HepG2 (cell line): ENCODE results near the gene PBX4. TPM values are rescaled to one million over a fixed set of nuclear protein-coding genes. Genes with fewer than 3 reads are reported as not detected.

Experiments
- ATAC-seq: fragments of 200-7000 bp; cut with Tn5 transposase; 3 replicates; pipeline ENCODE4 v1.9.1; 2020; ENCODE audit warnings: mild to moderate bottlenecking, moderate library complexity
- BruUV-seq: library from RNA; stranded (reverse); fragments of 400-500 nt; replicated peaks from 2 replicates; lab custom pipeline; 2021; lab: Mats Ljungman, UMichigan
- CTCF ChIA-PET: fragments of 300-600 bp; formaldehyde crosslinking; extraction: SDS; loops from one replicate; lab custom pipeline; 2021; ENCODE audit warnings: low total read pairs, inconsistent platforms, low intra/inter-chr PET ratio; lab: Yijun Ruan, JAX
- POLR2A ChIA-PET: fragments of 350-600 bp; sonication (Branson Sonifier 250); formaldehyde crosslinking; loops from one replicate; lab custom pipeline; 2020; ENCODE audit warnings: antibody characterized with exemption, inconsistent platforms; lab: Yijun Ruan, JAX
- DNase-seq: peaks from one replicate; pipeline ENCODE4 v3.0.0-alpha.2; 2015; ENCODE audit warnings: low spot score
- FAIRE-seq: peaks from 3 replicates; lab custom pipeline; 2011; peaks lifted over from hg19 to GRCh38; lab: Jason Lieb, UNC
- H2AFZ ChIP-seq: one replicate; pipeline ENCODE4 v1.6.1; 2011; ENCODE audit warnings: low read length, inconsistent platforms
- H3K27ac ChIP-seq: fragments of 300-600 bp; 3 replicates; pipeline ENCODE4 v1.8.0; 2011; ENCODE audit warnings: mixed run types, mild to moderate bottlenecking, mixed read lengths, low read length, inconsistent platforms; ENCODE audit not compliant: insufficient read depth; ENCODE audit errors: extremely low read length
- H3K27me3 ChIP-seq, 2 experiments: fragments of 200-600 bp in 1 of 2; 2 replicates in 1 of 2; 3 replicates in 1 of 2; pipeline versions ENCODE4 v1.6.0 to v1.8.0; 2011; ENCODE audit warnings: low read length in 2 of 2, mild to moderate bottlenecking in 2 of 2, moderate library complexity in 2 of 2, inconsistent platforms in 1 of 2; ENCODE audit not compliant: insufficient read depth in 2 of 2, control insufficient read depth in 1 of 2
- H3K36me3 ChIP-seq, 2 experiments: fragments of 200-600 bp in 1 of 2; replicated peaks in 1 of 2; 2 replicates in 1 of 2; 3 replicates in 1 of 2; pipeline versions ENCODE4 v1.5.1 to v1.8.0; 2011; ENCODE audit warnings: low read length in 2 of 2, inconsistent platforms in 1 of 2; ENCODE audit not compliant: insufficient read depth in 2 of 2, control insufficient read depth in 1 of 2
- H3K4me1 ChIP-seq: 2 replicates; pipeline ENCODE4 v1.5.1; 2012; ENCODE audit warnings: low read length, inconsistent platforms; ENCODE audit not compliant: insufficient read depth
- H3K4me2 ChIP-seq: 2 replicates; pipeline ENCODE4 v1.6.0; 2011; ENCODE audit warnings: low read depth, low read length, inconsistent platforms
- H3K4me3 ChIP-seq, 3 experiments: fragments of 200-600 bp in 1 of 3; sonication (generic), shearing (Covaris generic) in 1 of 3; replicated peaks in 1 of 3; 2 replicates each; pipeline ENCODE4 v1.5.1; 2011 to 2016; ENCODE audit warnings: low read length in 3 of 3, inconsistent platforms in 2 of 3, low read depth in 2 of 3, mild to moderate bottlenecking in 2 of 3, control low read depth in 1 of 3, mixed read lengths in 1 of 3; ENCODE audit not compliant: insufficient read depth in 1 of 3
- H3K79me2 ChIP-seq: one replicate; pipeline ENCODE4 v1.6.1; 2011; ENCODE audit warnings: low read length, inconsistent platforms; ENCODE audit not compliant: insufficient read depth
- H3K9ac ChIP-seq: 2 replicates; pipeline ENCODE4 v1.6.0; 2011; ENCODE audit warnings: mild to moderate bottlenecking, low read depth, low read length, inconsistent platforms; ENCODE audit not compliant: insufficient read depth
- H3K9me3 ChIP-seq: 2 replicates; pipeline ENCODE4 v1.5.1; 2012; ENCODE audit warnings: mild to moderate bottlenecking, low read length
- H4K20me1 ChIP-seq: 2 replicates; pipeline ENCODE4 v1.6.0; 2011; ENCODE audit warnings: inconsistent platforms, mild to moderate bottlenecking, low read length, moderate library complexity; ENCODE audit not compliant: insufficient read depth
- AGO2 ChIP-seq: fragments of 200-400 bp; formaldehyde crosslinking; optimal IDR thresholded peaks from 2 replicates; pipeline ENCODE3; 2017; ENCODE audit warnings: mild to moderate bottlenecking, low read depth, low read length, moderate library complexity
- KAT8 ChIP-seq: IDR thresholded peaks from 2 replicates; pipeline ENCODE4 v1.6.1; 2016; ENCODE audit warnings: missing genetic modification reagents, missing compliant biosample characterization
- KDM3A ChIP-seq: IDR thresholded peaks from 2 replicates; pipeline ENCODE4 v1.6.1; 2018; ENCODE audit warnings: low read depth, missing compliant biosample characterization
- NR3C1 ChIP-seq: sonication (generic); formaldehyde crosslinking; IDR thresholded peaks from 2 replicates; pipeline ENCODE4 v1.4.0; 2020; ENCODE audit warnings: missing genetic modification reagents
- SUZ12 ChIP-seq: fragments of 150-350 bp; IDR thresholded peaks from 2 replicates; pipeline ENCODE4 v1.6.1; 2014; ENCODE audit warnings: low read depth, low read length
- TEAD3 ChIP-seq: optimal IDR thresholded peaks from 2 replicates; pipeline ENCODE3; 2016; ENCODE audit warnings: borderline replicate concordance
- TOPORS ChIP-seq: sonication (generic); formaldehyde crosslinking; IDR thresholded peaks from 2 replicates; pipeline ENCODE4 v1.8.0; 2023; ENCODE audit warnings: mild to moderate bottlenecking, missing genetic modification reagents
- ZFP41 ChIP-seq: sonication (generic); formaldehyde crosslinking; IDR thresholded peaks from 2 replicates; pipeline ENCODE4 v1.4.0; 2020; ENCODE audit warnings: mild to moderate bottlenecking, missing genetic modification reagents, borderline replicate concordance
- ZNF121 ChIP-seq: sonication (generic); formaldehyde crosslinking; IDR thresholded peaks from 2 replicates; pipeline ENCODE4 v1.5.0; 2020; ENCODE audit warnings: mild to moderate bottlenecking, missing genetic modification reagents
- ZNF670 ChIP-seq: sonication (generic); formaldehyde crosslinking; IDR thresholded peaks from 2 replicates; pipeline ENCODE4 v1.8.0; 2022; ENCODE audit warnings: mild to moderate bottlenecking, missing genetic modification reagents, borderline replicate concordance
- ZNF674 ChIP-seq: sonication (generic); formaldehyde crosslinking; IDR thresholded peaks from 2 replicates; pipeline ENCODE4 v1.5.0; 2020; ENCODE audit warnings: low read depth, mild to moderate bottlenecking, missing genetic modification reagents
- ZNF7 ChIP-seq: IDR thresholded peaks from 2 replicates; pipeline ENCODE4 v1.6.1; 2016; ENCODE audit warnings: missing biosample characterization, missing genetic modification reagents
- ZNF883 ChIP-seq: sonication (generic); formaldehyde crosslinking; IDR thresholded peaks from 2 replicates; pipeline ENCODE4 v1.5.1; 2020; ENCODE audit warnings: mild to moderate bottlenecking, missing genetic modification reagents; ENCODE audit errors: not compliant biosample characterization
- WGBS: methylation state at CpG from one replicate; pipeline ENCODE4 v1.1.6; 2017; ENCODE audit warnings: low lambda C conversion rate; 5-methylcytosine and 5-hydroxymethylcytosine counted together
- in situ Hi-C: cut with HindIII; loops from 2 replicates; pipeline ENCODE4 v1.10.0; 2017; ENCODE audit warnings: low pct_unique_long_range_greater_than_20kb; ENCODE audit not compliant: extremely low pct_ligation_motif_present
- intact Hi-C: fragments of 100-400 bp; cut with micrococcal nuclease; formaldehyde crosslinking; loops from one replicate; pipeline ENCODE4 v1.10.0; 2022; ENCODE audit not compliant: unreplicated experiment
- polyA plus RNA-seq, 8 experiments: library from polyadenylated mRNA; depleted of rRNA in 3 of 8; stranded (reverse) in 7 of 8; unstranded in 1 of 8; fragments of >200 nt; fragmentation: Illumina TruSeq in 4 of 8; extraction: Trizol in 4 of 8; gene quantifications; 2 replicates each; pipeline versions ENCODE4 v1.2.1 to v1.2.3, GENCODE V29; 2011 to 2016; ENCODE audit warnings: low read depth in 4 of 8, missing spikeins in 1 of 8, mixed read lengths in 1 of 8; ENCODE audit not compliant: insufficient read depth in 1 of 8
- total RNA-seq, 5 experiments: library from RNA; depleted of rRNA; stranded (reverse); fragments of >200 nt; fragmentation: Illumina TruSeq; extraction: Trizol; gene quantifications; 2 replicates each; pipeline ENCODE4 v1.2.3, GENCODE V29; 2016; ENCODE audit warnings: low read depth in 1 of 5

PBX4 gene
- total and polyA plus RNA-seq, 2 of the 13 experiments (the other 11 are each of a cell fraction or from before 2014, with no cell fraction given): not detected

- no peak overlapping the region for H2AFZ ChIP-seq
- H3K4me1 ChIP-seq: peaks cover under 1% of the 10 kb centered on the region; the same call in 1 of the 2 replicates
- BruUV-seq: no TSS peak
- CTCF ChIA-PET: no interaction called here
- TF ChIP-seq AGO2 (peak; percentile 22), KAT8 (CRISPR knock-in tag) (no peak)
- TF ChIP-seq, all 625 proteins: peak for 1
- Histone ChIP-seq H4K20me1 (no peaks in the 10 kb centered on the region), H3K79me2 (peaks cover 1% of the 10 kb centered on the region), H3K4me2 (no peak overlapping the region), H3K9ac (no peak overlapping the region), H3K36me3 (peaks cover 69 to 93% of the 10 kb centered on the region in 2 experiments), H3K27ac (no peak overlapping the region), H3K4me3 (no peak overlapping the region), H3K9me3 (no peaks in the 10 kb centered on the region), H3K27me3 (no peaks in the 10 kb centered on the region)
- DNase-seq (no peak), ATAC-seq (no peak), FAIRE-seq (no peak)
- POLR2A ChIA-PET: no interaction called here
- in situ Hi-C loops: no loop called here
- intact Hi-C loops: no loop called here
- 97% methylated on average over 5 of the region's 15 CpGs for WGBS
These were observed 36.0 kb upstream of the PBX4 start for GRCh38 chr19:19654441-19654840.

GRCh38 chr19:19653597-19654147 is 35.2 kb upstream of the PBX4 start:
- Histone ChIP-seq H3K4me1 (no peaks in the 10 kb centered on the region), H3K4me2 (no peak overlapping the region), H3K4me3 (no peak overlapping the region), H3K9ac (no peak overlapping the region), H3K27ac (no peak overlapping the region), H2AFZ (no peak overlapping the region), H3K27me3 (no peaks in the 10 kb centered on the region), H3K36me3 (peaks cover 69 to 94% of the 10 kb centered on the region in 2 experiments), H3K9me3 (no peaks in the 10 kb centered on the region), H4K20me1 (no peaks in the 10 kb centered on the region), H3K79me2 (no peaks in the 10 kb centered on the region)
- intact Hi-C loops: no loop called here
- BruUV-seq: no TSS peak
- ATAC-seq: no peak
- 96% methylated on average over 23 of the region's 23 CpGs for WGBS
- CTCF ChIA-PET: no interaction called here
- POLR2A ChIA-PET: no interaction called here
- no peak for DNase-seq
- in situ Hi-C loops: no loop called here
- FAIRE-seq: no peak
- TF ChIP-seq ZNF121 (no peak), KDM3A (CRISPR knock-in tag) (no peak), TOPORS (CRISPR knock-in tag) (no peak), NR3C1 (no peak), ZNF674 (CRISPR knock-in tag) (no peak), ZNF7 (no peak), ZNF883 (CRISPR knock-in tag) (no peak), ZFP41 (CRISPR knock-in tag) (no peak), TEAD3 (CRISPR knock-in tag) (no peak), ZNF670 (CRISPR knock-in tag) (no peak), SUZ12 (no peak)
